Measurements from ENCODE around the gene DNAJC21. TPM values are rescaled to one million over a fixed set of nuclear protein-coding genes. Genes with fewer than 3 reads are reported as not detected.

The DNAJC21 gene
- total RNA-seq, 1 donor from 2014 or later, result 36.8 TPM

- Mint-ChIP-seq H3K36me3 (ENCODE audit: low read depth, unreplicated experiment) (no peaks in the 10 kb centered on the region), H3K27me3 (ENCODE audit: unreplicated experiment) (peaks cover 2% of the 10 kb centered on the region), H3K4me1 (ENCODE audit: unreplicated experiment) (no peaks in the 10 kb centered on the region), H3K9me3 (ENCODE audit: unreplicated experiment) (no peaks in the 10 kb centered on the region), H3K27ac (ENCODE audit: unreplicated experiment) (no peak overlapping the region), H3K4me3 (ENCODE audit: unreplicated experiment) (no peak overlapping the region)
- DNase-seq (ENCODE audit: low spot score), result no peak
- no peak for TF ChIP-seq CTCF (IDR thresholded peaks at IDR 0.05; ENCODE audit: unreplicated experiment)
Observed at GRCh38 chr5:35004200-35004599, 74.8 kb downstream of the DNAJC21 start.

GRCh38 chr5:35004771-35005170 lies 75.4 kb downstream of the DNAJC21 start:
- peaks cover 2% of the 10 kb centered on the region for H3K27me3 Mint-ChIP-seq (ENCODE audit: unreplicated experiment)
- no peak overlapping the region for H3K27ac Mint-ChIP-seq (ENCODE audit: unreplicated experiment)
- H3K36me3 Mint-ChIP-seq (ENCODE audit: low read depth, unreplicated experiment), result no peaks in the 10 kb centered on the region
- H3K4me1 Mint-ChIP-seq (ENCODE audit: unreplicated experiment), result no peaks in the 10 kb centered on the region
- no peak overlapping the region for H3K4me3 Mint-ChIP-seq (ENCODE audit: unreplicated experiment)
- H3K9me3 Mint-ChIP-seq (ENCODE audit: unreplicated experiment), result no peaks in the 10 kb centered on the region
- TF ChIP-seq CTCF (IDR thresholded peaks at IDR 0.05; ENCODE audit: unreplicated experiment), result no peak
- no peak for DNase-seq (ENCODE audit: low spot score)

Other genes with a start within 250 kb of the DNAJC21 start
- gene TTC23L, start 90.4 kb upstream of the DNAJC21 start, total RNA-seq (ENCODE audit: unreplicated experiment), result 0.26 TPM
- gene RAD1, start 14.1 kb upstream of the DNAJC21 start, total RNA-seq (ENCODE audit: unreplicated experiment), result 15.2 TPM
- gene BRIX1, start 13.8 kb upstream of the DNAJC21 start, total RNA-seq (ENCODE audit: unreplicated experiment), result 21.2 TPM
- not detected for gene AGXT2, start 118.4 kb downstream of the DNAJC21 start, total RNA-seq (ENCODE audit: unreplicated experiment)